Smooth muscle cell (in vitro differentiated cells): ENCODE data around the gene TAS1R3. TPM values are rescaled to one million over a fixed set of nuclear protein-coding genes. Genes with fewer than 3 reads are reported as not detected.
A peak's percentile ranks its signal among the peaks of the same experiment; 100 is the strongest.

Source experiments
- DNase-seq: peaks from one replicate; lab custom pipeline; 2025; ENCODE audit not compliant: unreplicated experiment; lab: John Stamatoyannopoulos, UW
- H2AFZ ChIP-seq: fragments of 200-600 bp; sonication (generic); 2 replicates; pipeline ENCODE4 v1.6.0; 2016; ENCODE audit warnings: antibody characterized with exemption, low read depth, mild to moderate bottlenecking
- H3F3A ChIP-seq: fragments of 200-600 bp; sonication (generic); 2 replicates; pipeline ENCODE4 v1.6.0; 2017; ENCODE audit warnings: antibody characterized with exemption, low read depth
- H3K27ac ChIP-seq: fragments of 200-600 bp; sonication (generic); 2 replicates; pipeline ENCODE4 v1.5.1; 2016; ENCODE audit warnings: low read depth, mild to moderate bottlenecking
- H3K27me3 ChIP-seq: fragments of 200-600 bp; sonication (generic); 2 replicates; pipeline ENCODE4 v1.6.1; 2016; ENCODE audit warnings: low read depth, mild to moderate bottlenecking
- H3K36me3 ChIP-seq: fragments of 200-600 bp; sonication (generic); 2 replicates; pipeline ENCODE4 v1.5.1; 2016; ENCODE audit warnings: low read depth
- H3K4me1 ChIP-seq: fragments of 200-600 bp; sonication (generic); 2 replicates; pipeline ENCODE4 v1.5.1; 2016; ENCODE audit warnings: low read depth
- H3K4me2 ChIP-seq: fragments of 200-600 bp; sonication (generic); 2 replicates; pipeline ENCODE4 v1.6.0; 2016; ENCODE audit warnings: mild to moderate bottlenecking
- H3K4me3 ChIP-seq: fragments of 200-600 bp; sonication (generic); 2 replicates; pipeline ENCODE4 v1.5.1; 2016; ENCODE audit warnings: mild to moderate bottlenecking
- H3K79me2 ChIP-seq: fragments of 200-600 bp; sonication (generic); 2 replicates; pipeline ENCODE4 v1.6.0; 2016; ENCODE audit warnings: low read depth, mild to moderate bottlenecking
- H3K9ac ChIP-seq: fragments of 200-600 bp; sonication (generic); 2 replicates; pipeline ENCODE4 v1.6.0; 2016; ENCODE audit warnings: low read depth
- H3K9me3 ChIP-seq: fragments of 200-600 bp; sonication (generic); replicated peaks from 2 replicates; pipeline ENCODE4 v1.5.1; 2016; ENCODE audit warnings: low read depth
- H4K20me1 ChIP-seq: fragments of 200-600 bp; sonication (generic); 2 replicates; pipeline ENCODE4 v1.6.0; 2016; ENCODE audit warnings: low read depth
- WGBS: methylation state at CpG from one replicate; pipeline ENCODE4 v1.1.7; 2016; ENCODE audit warnings: low lambda C conversion rate; 5-methylcytosine and 5-hydroxymethylcytosine counted together
- polyA plus RNA-seq: library from polyadenylated mRNA; unstranded; fragments of >200 nt; fragmentation: Nextera tagmentation; extraction: Ambion mirVana; gene quantifications from 2 replicates; pipeline ENCODE4 v1.2.1, GENCODE V29; 2016
- total RNA-seq: library from RNA; depleted of rRNA; stranded (reverse); fragments of >200 nt; gene quantifications from 2 replicates; pipeline ENCODE4 v1.2.3, GENCODE V29; 2014
- TF ChIP-seq, protein P1 (sequence below): fragments of 200-600 bp; sonication (generic); IDR thresholded peaks from 2 replicates; pipeline ENCODE4 v1.5.1; 2017; ENCODE audit warnings: borderline replicate concordance, mild to moderate bottlenecking, antibody characterized with exemption; ENCODE audit not compliant: insufficient read depth, poor library complexity, severe bottlenecking

Gene TAS1R3
- total and polyA plus RNA-seq, 2 experiments from 2014 or later, result 0.18 to 0.39 TPM

DNA sequence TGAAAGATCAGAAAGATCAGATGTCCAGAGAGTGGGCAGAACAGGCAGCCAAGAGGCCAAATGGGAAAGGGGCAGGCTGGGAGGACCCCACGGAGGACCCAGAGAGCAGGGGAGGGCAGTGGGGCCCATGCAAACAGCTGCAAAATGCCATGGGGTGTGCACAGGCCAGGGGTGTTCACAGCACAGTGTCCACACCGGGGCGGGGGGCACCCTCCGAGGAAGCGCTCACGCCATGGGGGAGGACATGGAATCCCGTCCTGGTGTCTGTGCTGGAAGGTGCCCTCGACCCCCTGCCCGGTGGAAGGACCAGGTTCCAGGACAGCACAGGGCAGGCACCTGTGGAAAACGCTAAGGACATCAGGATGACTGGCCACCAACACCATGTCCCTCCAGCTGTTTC lies 8.1 kb upstream of the TAS1R3 start:
- peak overlapping the region; percentile 7 for H3K4me2 ChIP-seq

DNA sequence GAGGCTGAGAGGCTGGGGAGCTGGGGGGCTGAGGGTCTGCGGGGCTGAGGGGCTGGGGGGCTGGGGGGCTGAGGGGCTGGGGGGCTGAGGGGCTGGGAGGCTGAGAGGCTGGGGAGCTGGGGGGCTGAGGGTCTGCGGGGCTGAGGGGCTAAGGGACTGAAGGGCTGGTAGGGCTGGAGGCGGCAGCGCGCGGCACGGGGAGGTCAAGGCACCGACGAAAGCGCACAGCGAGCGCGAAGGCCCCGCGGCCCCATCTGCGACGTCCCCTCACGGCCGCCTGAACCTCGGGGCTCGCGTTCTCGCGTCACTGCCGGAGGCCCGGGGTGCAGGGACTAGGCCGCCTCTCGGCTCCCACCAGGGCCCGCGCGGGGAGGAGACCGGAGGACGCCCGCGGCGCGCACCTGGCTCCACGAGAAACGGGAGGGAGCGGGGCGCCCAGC lies 7.0 kb upstream of the TAS1R3 start:
- no CpG with 5 or more reads among the region's 41 CpGs for WGBS
- H3K4me3 ChIP-seq, result peak overlapping the region; percentile 93

More for the DNA sequence above, 8.1 kb upstream of the TAS1R3 start:
- H3F3A ChIP-seq, result no peaks in the 10 kb centered on the region
- H3K4me1 ChIP-seq, result peaks cover 7% of the 10 kb centered on the region
- 96% methylated on average over 10 of the region's 10 CpGs for WGBS
- no peaks in the 10 kb centered on the region for H3K36me3 ChIP-seq
- H4K20me1 ChIP-seq, result peaks cover 70% of the 10 kb centered on the region
- no peak overlapping the region for H3K9ac ChIP-seq
- no peaks in the 10 kb centered on the region for H3K9me3 ChIP-seq
- H3K27me3 ChIP-seq, result no peaks in the 10 kb centered on the region
- no peak overlapping the region for H2AFZ ChIP-seq
- TF ChIP-seq, protein P1, sequence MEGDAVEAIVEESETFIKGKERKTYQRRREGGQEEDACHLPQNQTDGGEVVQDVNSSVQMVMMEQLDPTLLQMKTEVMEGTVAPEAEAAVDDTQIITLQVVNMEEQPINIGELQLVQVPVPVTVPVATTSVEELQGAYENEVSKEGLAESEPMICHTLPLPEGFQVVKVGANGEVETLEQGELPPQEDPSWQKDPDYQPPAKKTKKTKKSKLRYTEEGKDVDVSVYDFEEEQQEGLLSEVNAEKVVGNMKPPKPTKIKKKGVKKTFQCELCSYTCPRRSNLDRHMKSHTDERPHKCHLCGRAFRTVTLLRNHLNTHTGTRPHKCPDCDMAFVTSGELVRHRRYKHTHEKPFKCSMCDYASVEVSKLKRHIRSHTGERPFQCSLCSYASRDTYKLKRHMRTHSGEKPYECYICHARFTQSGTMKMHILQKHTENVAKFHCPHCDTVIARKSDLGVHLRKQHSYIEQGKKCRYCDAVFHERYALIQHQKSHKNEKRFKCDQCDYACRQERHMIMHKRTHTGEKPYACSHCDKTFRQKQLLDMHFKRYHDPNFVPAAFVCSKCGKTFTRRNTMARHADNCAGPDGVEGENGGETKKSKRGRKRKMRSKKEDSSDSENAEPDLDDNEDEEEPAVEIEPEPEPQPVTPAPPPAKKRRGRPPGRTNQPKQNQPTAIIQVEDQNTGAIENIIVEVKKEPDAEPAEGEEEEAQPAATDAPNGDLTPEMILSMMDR, result no peak
- H3K4me3 ChIP-seq, result no peak overlapping the region
- peaks cover 75% of the 10 kb centered on the region for H3K79me2 ChIP-seq
- DNase-seq, result no peak
- H3K27ac ChIP-seq, result no peak overlapping the region

DNA sequence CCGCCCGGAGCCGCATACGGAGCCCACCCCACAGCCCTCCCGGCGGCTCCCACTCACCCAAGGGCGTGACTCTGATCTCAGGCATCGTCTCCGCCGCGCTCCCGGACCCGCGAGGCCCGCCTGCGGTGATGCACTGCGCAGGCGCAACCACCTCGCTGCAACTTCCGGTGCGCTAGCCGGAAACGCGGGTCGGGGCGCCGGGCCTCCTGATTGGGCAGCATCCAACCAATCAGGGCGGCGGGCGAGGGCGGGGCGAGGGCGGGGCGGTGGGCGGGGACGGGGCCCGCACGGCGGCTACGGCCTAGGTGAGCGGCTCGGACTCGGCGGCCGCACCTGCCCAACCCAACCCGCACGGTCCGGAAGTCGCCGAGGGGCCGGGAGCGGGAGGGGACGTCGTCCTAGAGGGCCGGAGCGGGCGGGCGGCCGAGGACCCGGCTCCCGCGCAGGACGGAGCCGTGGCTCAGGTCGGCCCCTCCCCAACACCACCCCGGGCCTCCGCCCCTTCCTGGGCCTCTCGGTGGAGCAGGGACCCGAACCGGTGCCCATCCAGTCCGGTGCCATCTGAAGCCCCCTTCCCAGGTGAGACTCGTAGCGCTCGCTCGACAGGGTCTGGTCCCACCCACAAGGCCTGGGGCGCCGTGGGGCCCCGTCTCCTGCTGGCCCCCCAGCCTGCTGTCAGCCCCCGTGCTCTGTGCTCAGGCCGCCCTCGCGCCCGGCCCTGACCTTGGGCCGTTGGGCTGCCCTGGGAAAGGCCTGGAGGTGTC lies 6.4 kb upstream of the TAS1R3 start, which contains the start of the genes CPTP and INTS11:
TSS of gene CPTP (plus strand) at position 279 of the 764 bp plus-strand sequence. CDS start 2,109 bp downstream, outside the sequence.
TSS of gene INTS11 (minus strand) at position 137 of the 764 bp plus-strand sequence. CDS start at position 85, 52 bp downstream.
- H3K27ac ChIP-seq, result peak within 1 kb of the TSS; percentile 80
- H3K9ac ChIP-seq, result peak within 1 kb of the TSS; percentile 95
- H3K79me2 ChIP-seq, result peaks cover 64% of the 10 kb centered on the region
- peaks cover 59% of the 10 kb centered on the region for H4K20me1 ChIP-seq
- H3K4me3 ChIP-seq, result peak within 1 kb of the TSS; percentile 93
- H3K27me3 ChIP-seq, result no peaks in the 10 kb centered on the region
- H2AFZ ChIP-seq, result no peak within 1 kb of the TSS
- TF ChIP-seq, protein P1, result no peak
- peaks cover 7% of the 10 kb centered on the region for H3K4me1 ChIP-seq
- H3K36me3 ChIP-seq, result no peaks in the 10 kb centered on the region
- peak; percentile 87 for DNase-seq
- H3K9me3 ChIP-seq, result no peaks in the 10 kb centered on the region
- no peaks in the 10 kb centered on the region for H3F3A ChIP-seq
- 3% methylated on average over 61 of the region's 84 CpGs for WGBS
- peak within 1 kb of the TSS; percentile 90 for H3K4me2 ChIP-seq

More for the DNA sequence above, 7.0 kb upstream of the TAS1R3 start:
- no peaks in the 10 kb centered on the region for H3K9me3 ChIP-seq
- H3K9ac ChIP-seq, result peak overlapping the region; percentile 95
- TF ChIP-seq, protein P1, result no peak
- H4K20me1 ChIP-seq, result peaks cover 60% of the 10 kb centered on the region
- no peak overlapping the region for H2AFZ ChIP-seq
- H3K79me2 ChIP-seq, result peaks cover 64% of the 10 kb centered on the region
- no peak for DNase-seq
- no peaks in the 10 kb centered on the region for H3K36me3 ChIP-seq
- H3F3A ChIP-seq, result no peaks in the 10 kb centered on the region
- peaks cover 7% of the 10 kb centered on the region for H3K4me1 ChIP-seq
- peak overlapping the region; percentile 80 for H3K27ac ChIP-seq
- H3K27me3 ChIP-seq, result no peaks in the 10 kb centered on the region
- H3K4me2 ChIP-seq, result peak overlapping the region; percentile 90
